Measurements from ENCODE around the gene GMDS.

- TF ChIP-seq CTCF (conservative IDR thresholded peaks at IDR 0.05 in 1 of 2, IDR thresholded peaks at IDR 0.05 in 1 of 2; ENCODE audit: extremely low read depth in 1 of 2, insufficient read depth in 1 of 2, low read depth in 1 of 2, low read length in 2 of 2) (no peak), EZH2 (IDR thresholded peaks at IDR 0.05; ENCODE audit: borderline replicate concordance, low read length) (no peak)
These were observed 641.7 kb downstream of the GMDS start for GRCh38 chr6:1603708-1604107.
